ENCODE results near the gene ADCK1.

DNA sequence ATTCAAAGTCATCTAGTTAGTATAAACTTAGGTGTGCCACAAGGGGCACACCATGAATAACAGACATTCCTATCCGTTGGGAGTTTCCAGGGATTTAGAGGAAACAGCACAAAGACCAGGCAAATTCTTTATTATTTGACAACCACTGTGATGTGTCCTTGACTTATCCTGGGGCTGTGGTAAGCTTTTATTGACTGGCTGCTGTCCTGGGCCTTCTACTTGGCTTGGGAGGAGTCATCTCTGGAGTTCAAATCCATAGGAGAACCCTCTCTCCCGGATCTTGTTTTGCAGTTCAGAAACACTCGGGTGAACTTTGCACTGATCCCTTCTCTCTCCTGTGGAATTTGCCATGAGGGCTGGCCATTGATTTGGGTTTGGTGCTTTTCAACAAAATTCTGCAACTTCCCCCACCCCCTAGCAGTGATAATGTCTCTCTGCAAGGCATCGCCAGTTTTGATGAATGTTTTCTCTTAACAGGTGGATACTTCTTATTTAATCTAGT is 136.3 kb downstream of the ADCK1 start:
- TF ChIP-seq EZH2 (IDR thresholded peaks at IDR 0.05; ENCODE audit: insufficient read depth, poor library complexity, severe bottlenecking) = no peak
- TF ChIP-seq EZH2phosphoT487 (IDR thresholded peaks at IDR 0.05; ENCODE audit: insufficient read depth, low read depth) = no peak

All from GM23248 (cell line).